HG03045 (cell line): ENCODE data around the gene CDYL2.
"Not testable (repeated sequence)": the region's sequence is repeated elsewhere in the genome, so short reads cannot be mapped to it uniquely, and the experiment has no call there.

Experiments
- ATAC-seq: cut with Tn5 transposase; IDR thresholded peaks from one replicate; pipeline ENCODE4 v1.9.1; 2021; ENCODE audit warnings: mild to moderate bottlenecking, moderate library complexity; ENCODE audit not compliant: unreplicated experiment

CDYL2 gene

GRCh38 chr16:80746231-80746630 lies 58.2 kb downstream of the CDYL2 start:
- no peak for ATAC-seq

GRCh38 chr16:80744856-80745255 lies 59.5 kb downstream of the CDYL2 start:
- no peak for ATAC-seq

GRCh38 chr16:80743772-80744171 lies 60.6 kb downstream of the CDYL2 start:
- no peak for ATAC-seq

- ATAC-seq: no peak
Observed at GRCh38 chr16:80743273-80743672, 61.1 kb downstream of the CDYL2 start.

- no peak for ATAC-seq
Observed at GRCh38 chr16:80742331-80742730, 62.1 kb downstream of the CDYL2 start.

- no peak for ATAC-seq
Observed at GRCh38 chr16:80741724-80742123, 62.7 kb downstream of the CDYL2 start.

GRCh38 chr16:80739523-80739922 lies 64.9 kb downstream of the CDYL2 start:
- no peak for ATAC-seq

- no peak for ATAC-seq
Observed at GRCh38 chr16:80738521-80738920, 65.9 kb downstream of the CDYL2 start.

- ATAC-seq: no peak
Observed at GRCh38 chr16:80735846-80736245, 68.6 kb downstream of the CDYL2 start.

GRCh38 chr16:80733407-80733806 lies 71.0 kb downstream of the CDYL2 start:
- ATAC-seq: no peak

GRCh38 chr16:80731915-80732314 lies 72.5 kb downstream of the CDYL2 start:
- ATAC-seq: no peak

- not testable (repeated sequence) for ATAC-seq
Observed at GRCh38 chr16:80727066-80727763, 77.2 kb downstream of the CDYL2 start.

GRCh38 chr16:80725566-80726162 lies 78.7 kb downstream of the CDYL2 start:
- ATAC-seq: no peak

GRCh38 chr16:80723981-80724380 lies 80.4 kb downstream of the CDYL2 start:
- ATAC-seq: no peak

- ATAC-seq: no peak
Observed at GRCh38 chr16:80723091-80723490, 81.3 kb downstream of the CDYL2 start.

- ATAC-seq: no peak
Observed at GRCh38 chr16:80720804-80721371, 83.5 kb downstream of the CDYL2 start.

- no peak for ATAC-seq
Observed at GRCh38 chr16:80719573-80719972, 84.8 kb downstream of the CDYL2 start.

GRCh38 chr16:80718480-80719220 lies 85.7 kb downstream of the CDYL2 start:
- ATAC-seq: no peak

- no peak for ATAC-seq
Observed at GRCh38 chr16:80717611-80718010, 86.8 kb downstream of the CDYL2 start.

GRCh38 chr16:80716564-80717139 lies 87.7 kb downstream of the CDYL2 start:
- no peak for ATAC-seq

GRCh38 chr16:80711406-80711805 lies 93.0 kb downstream of the CDYL2 start:
- ATAC-seq: no peak
